ENCODE results near the gene FAT1. TPM values are rescaled to one million over a fixed set of nuclear protein-coding genes. Genes with fewer than 3 reads are reported as not detected.

The FAT1 gene
- total RNA-seq, 1 experiment from 2014 or later, result 107 TPM

GRCh38 chr4:186712690-186713089 is 11.0 kb downstream of the FAT1 start:
- no TSS peak for BruUV-seq (replicated peaks)
- DNase-seq (ENCODE audit: low spot score), result no peak
- Histone ChIP-seq H3K4me3 (ENCODE audit: low read depth, low read length, poor library complexity, severe bottlenecking) (no peak overlapping the region), H3K9me3 (ENCODE audit: low read depth, low read length, poor library complexity, severe bottlenecking) (no peaks in the 10 kb centered on the region), H3K27me3 (replicated peaks; ENCODE audit: insufficient read depth, low read depth, low read length, poor library complexity) (no peaks in the 10 kb centered on the region), H3K27ac (ENCODE audit: low read depth, low read length, poor library complexity, severe bottlenecking) (no peak overlapping the region), H3K36me3 (ENCODE audit: insufficient read depth, low read length, poor library complexity, severe bottlenecking) (peaks cover 25% of the 10 kb centered on the region), H3K4me1 (ENCODE audit: insufficient read depth, low read length, poor library complexity, severe bottlenecking) (peaks cover 9% of the 10 kb centered on the region)
- intact Hi-C loops (cut with micrococcal nuclease; ENCODE audit: unreplicated experiment), result no loop called here
- no peak for TF ChIP-seq EZH2 (IDR thresholded peaks at IDR 0.05; ENCODE audit: borderline replicate concordance, low read depth, low read length, poor library complexity, severe bottlenecking)
- no peak for TF ChIP-seq CTCF (conservative IDR thresholded peaks at IDR 0.05; ENCODE audit: low read depth, low read length)
- CTCF ChIA-PET, result interaction anchor here (0.6 kb wide), 1 partner anchor 1481 kb away, joined by 3 read pairs; no protein-coding TSS in a partner anchor
- POLR2A ChIA-PET (ENCODE audit: low non-redundant PET), result interaction anchor here (0.5 kb wide), 1 partner anchor 25 kb away, joined by 15 read pairs; no protein-coding TSS in a partner anchor

GRCh38 chr4:186710521-186711119 is 13.0 kb downstream of the FAT1 start:
- Histone ChIP-seq H3K4me1 (ENCODE audit: insufficient read depth, low read length, poor library complexity, severe bottlenecking) (peaks cover 9% of the 10 kb centered on the region), H3K9me3 (ENCODE audit: low read depth, low read length, poor library complexity, severe bottlenecking) (no peaks in the 10 kb centered on the region), H3K27me3 (replicated peaks; ENCODE audit: insufficient read depth, low read depth, low read length, poor library complexity) (no peaks in the 10 kb centered on the region), H3K27ac (ENCODE audit: low read depth, low read length, poor library complexity, severe bottlenecking) (no peak overlapping the region), H3K36me3 (ENCODE audit: insufficient read depth, low read length, poor library complexity, severe bottlenecking) (peaks cover 39% of the 10 kb centered on the region), H3K4me3 (ENCODE audit: low read depth, low read length, poor library complexity, severe bottlenecking) (no peak overlapping the region)
- POLR2A ChIA-PET (ENCODE audit: low non-redundant PET), result no interaction called here
- intact Hi-C loops (cut with micrococcal nuclease; ENCODE audit: unreplicated experiment), result no loop called here
- BruUV-seq (replicated peaks), result no TSS peak
- no peak for TF ChIP-seq EZH2 (IDR thresholded peaks at IDR 0.05; ENCODE audit: borderline replicate concordance, low read depth, low read length, poor library complexity, severe bottlenecking)
- no peak for TF ChIP-seq CTCF (conservative IDR thresholded peaks at IDR 0.05; ENCODE audit: low read depth, low read length)
- no peak for DNase-seq (ENCODE audit: low spot score)
- CTCF ChIA-PET, result interaction anchor here (0.7 kb wide), 1 partner anchor 41 kb away, joined by 3 read pairs; no protein-coding TSS in a partner anchor

- DNase-seq (ENCODE audit: low spot score), result no peak
- Histone ChIP-seq H3K27me3 (replicated peaks; ENCODE audit: insufficient read depth, low read depth, low read length, poor library complexity) (no peaks in the 10 kb centered on the region), H3K4me3 (ENCODE audit: low read depth, low read length, poor library complexity, severe bottlenecking) (no peak overlapping the region), H3K27ac (ENCODE audit: low read depth, low read length, poor library complexity, severe bottlenecking) (no peak overlapping the region), H3K36me3 (ENCODE audit: insufficient read depth, low read length, poor library complexity, severe bottlenecking) (peaks cover 40% of the 10 kb centered on the region), H3K9me3 (ENCODE audit: low read depth, low read length, poor library complexity, severe bottlenecking) (no peaks in the 10 kb centered on the region), H3K4me1 (ENCODE audit: insufficient read depth, low read length, poor library complexity, severe bottlenecking) (peaks cover 9% of the 10 kb centered on the region)
- intact Hi-C loops (cut with micrococcal nuclease; ENCODE audit: unreplicated experiment), result no loop called here
- TF ChIP-seq CTCF (conservative IDR thresholded peaks at IDR 0.05; ENCODE audit: low read depth, low read length) (no peak), EZH2 (IDR thresholded peaks at IDR 0.05; ENCODE audit: borderline replicate concordance, low read depth, low read length, poor library complexity, severe bottlenecking) (no peak)
- BruUV-seq (replicated peaks), result no TSS peak
- POLR2A ChIA-PET (ENCODE audit: low non-redundant PET), result no interaction called here
- CTCF ChIA-PET, result no interaction called here
These were observed 14.1 kb downstream of the FAT1 start for GRCh38 chr4:186709517-186709916.

Measured in A673 (cell line).